K562 (cell line): Measurements from ENCODE around the gene ZNF768. TPM values are rescaled to one million over a fixed set of nuclear protein-coding genes. Genes with fewer than 3 reads are reported as not detected.

Experiments
- ATAC-seq: fragments of 200-7000 bp; cut with Tn5 transposase; 3 replicates; pipeline ENCODE4 v1.9.1; 2020; ENCODE audit warnings: moderate library complexity
- BruUV-seq: library from RNA; stranded (reverse); fragments of 400-500 nt; replicated peaks from 2 replicates; lab custom pipeline; 2021; lab: Mats Ljungman, UMichigan
- CTCF ChIA-PET: fragments of 300-600 bp; formaldehyde crosslinking; extraction: SDS; loops from one replicate; lab custom pipeline; 2021; ENCODE audit warnings: low intra/inter-chr PET ratio; lab: Yijun Ruan, JAX
- POLR2A ChIA-PET: fragments of 300-600, 350-650 bp; sonication (Branson Sonifier 250); formaldehyde crosslinking; extraction: SDS; loops from one replicate; lab custom pipeline; 2021; ENCODE audit warnings: antibody characterized with exemption, inconsistent platforms; lab: Yijun Ruan, JAX
- DNase-seq, 4 experiments: peaks; one replicate each; pipeline versions ENCODE4 v3.0.0 to v3.0.0-alpha.2; 2011 to 2018; ENCODE audit warnings: low spot score in 3 of 4, mixed read lengths in 3 of 4; ENCODE audit errors: extremely low read depth in 1 of 4
- FAIRE-seq: peaks from 2 replicates; lab custom pipeline; 2011; peaks lifted over from hg19 to GRCh38; lab: Jason Lieb, UNC
- H2AFZ ChIP-seq: 2 replicates; pipeline ENCODE4 v1.6.0; 2011; ENCODE audit warnings: low read depth, low read length, control low read depth, inconsistent platforms
- H3K27ac ChIP-seq: fragments of 200-600 bp; 3 replicates; pipeline ENCODE4 v1.8.0; 2011; ENCODE audit warnings: low read depth, mild to moderate bottlenecking, control low read depth, inconsistent platforms, low read length, moderate library complexity, mixed read lengths; ENCODE audit errors: extremely low read depth
- H3K27me3 ChIP-seq, 2 experiments: fragments of 300-600 bp in 1 of 2; 2 replicates in 1 of 2; 3 replicates in 1 of 2; pipeline versions ENCODE4 v1.6.0 to v1.8.0; 2011; ENCODE audit warnings: inconsistent platforms in 2 of 2, low read length in 2 of 2, mild to moderate bottlenecking in 1 of 2, mixed read lengths in 1 of 2, moderate library complexity in 1 of 2; ENCODE audit not compliant: control insufficient read depth in 2 of 2, insufficient read depth in 2 of 2
- H3K36me3 ChIP-seq: fragments of 300-600 bp; 3 replicates; pipeline ENCODE4 v1.8.0; 2011; ENCODE audit warnings: mild to moderate bottlenecking, low read length, inconsistent platforms; ENCODE audit not compliant: control insufficient read depth, insufficient read depth
- H3K4me1 ChIP-seq, 2 experiments: fragments of 200-600 bp in 1 of 2; replicated peaks in 1 of 2; 2 replicates in 1 of 2; 3 replicates in 1 of 2; pipeline versions ENCODE4 v1.5.1 to v1.8.0; 2011; ENCODE audit warnings: inconsistent platforms in 2 of 2, low read length in 2 of 2, mild to moderate bottlenecking in 1 of 2, mixed read lengths in 1 of 2, moderate library complexity in 1 of 2; ENCODE audit not compliant: control insufficient read depth in 2 of 2, insufficient read depth in 2 of 2
- H3K4me2 ChIP-seq: 2 replicates; pipeline ENCODE4 v1.6.1; 2011; ENCODE audit warnings: low read length, control low read depth, inconsistent platforms, mixed read lengths; ENCODE audit not compliant: insufficient read depth
- H3K4me3 ChIP-seq: fragments of 200-600 bp; sonication (generic), shearing (Covaris generic); 2 replicates; pipeline ENCODE4 v1.5.1; 2016; ENCODE audit warnings: control low read depth, inconsistent platforms
- H3K79me2 ChIP-seq: fragments of 200-600 bp; 3 replicates; pipeline ENCODE4 v1.8.0; 2011; ENCODE audit warnings: low read length, inconsistent platforms; ENCODE audit not compliant: control insufficient read depth, insufficient read depth
- H3K9ac ChIP-seq, 2 experiments: 2 replicates each; pipeline versions ENCODE4 v1.6.0 to v1.6.1; 2011; ENCODE audit warnings: low read depth in 2 of 2, low read length in 2 of 2, control low read depth in 1 of 2, inconsistent platforms in 1 of 2, mild to moderate bottlenecking in 1 of 2, mixed read lengths in 1 of 2; ENCODE audit not compliant: insufficient read depth in 1 of 2
- H3K9me1 ChIP-seq: one replicate; pipeline ENCODE4 v1.6.0; 2011; ENCODE audit warnings: inconsistent platforms, mild to moderate bottlenecking, low read length, moderate library complexity; ENCODE audit not compliant: control insufficient read depth, insufficient read depth
- H3K9me3 ChIP-seq: replicated peaks from 2 replicates; pipeline ENCODE4 v1.5.1; 2011; ENCODE audit warnings: low read depth, low read length, inconsistent platforms; ENCODE audit not compliant: control insufficient read depth, insufficient read depth
- H4K20me1 ChIP-seq: replicated peaks from 2 replicates; pipeline ENCODE4 v1.6.1; 2011; ENCODE audit warnings: low read length, inconsistent platforms, mixed read lengths; ENCODE audit not compliant: control insufficient read depth, insufficient read depth
- DACH1 ChIP-seq: fragments of 450-650 bp; IDR thresholded peaks from 2 replicates; pipeline ENCODE4 v1.6.1; 2018; ENCODE audit not compliant: partially characterized antibody
- ELF1 ChIP-seq: fragments of 200-800 bp; sonication (Bioruptor generic); IDR thresholded peaks from 2 replicates; pipeline ENCODE4 v1.6.1; 2016; ENCODE audit warnings: missing genetic modification characterization, missing compliant biosample characterization
- FUS ChIP-seq: fragments of 200-400 bp; formaldehyde crosslinking; optimal IDR thresholded peaks from 2 replicates; pipeline ENCODE3; 2017; ENCODE audit warnings: low read depth, low read length
- GTF2F1 ChIP-seq: IDR thresholded peaks from 2 replicates; pipeline ENCODE4 v1.6.1; 2011; ENCODE audit warnings: low read depth, low read length, improper control_type of control experiment
- MBD2 ChIP-seq: sonication (generic); IDR thresholded peaks from 2 replicates; pipeline ENCODE4 v1.6.1; 2016; ENCODE audit warnings: low read depth, borderline replicate concordance
- RAD51 ChIP-seq: fragments of 450-650 bp; IDR thresholded peaks from 2 replicates; pipeline ENCODE4 v1.7.1; 2016; ENCODE audit warnings: low read depth, mild to moderate bottlenecking, borderline replicate concordance
- RB1 ChIP-seq: fragments of 450-650 bp; IDR thresholded peaks from 2 replicates; pipeline ENCODE4 v1.6.1; 2017; ENCODE audit warnings: low read depth, mild to moderate bottlenecking
- RHOXF2B ChIP-seq: fragments of 250-450 bp; sonication (Bioruptor Pico); conservative IDR thresholded peaks from 2 replicates; pipeline ENCODE4 v1.5.1; 2021
- RNF219 ChIP-seq: fragments of 250-450 bp; sonication (Bioruptor Pico); IDR thresholded peaks from 2 replicates; pipeline ENCODE4 v1.5.0; 2022; ENCODE audit warnings: mild to moderate bottlenecking
- SMARCC2 ChIP-seq: fragments of 450-650 bp; IDR thresholded peaks from 2 replicates; pipeline ENCODE4 v1.6.1; 2017; ENCODE audit warnings: antibody characterized with exemption, moderate library complexity, mild to moderate bottlenecking, low read depth
- SPI1 ChIP-seq: IDR thresholded peaks from 2 replicates; pipeline ENCODE4 v1.6.1; 2011; ENCODE audit warnings: low read depth, low read length, control low read depth, borderline replicate concordance
- USF1 ChIP-seq: sonication (generic); formaldehyde crosslinking; IDR thresholded peaks from 2 replicates; pipeline ENCODE4 v1.9.0; 2022; ENCODE audit warnings: mild to moderate bottlenecking, missing genetic modification reagents
- ZNF12 ChIP-seq: sonication (generic); formaldehyde crosslinking; IDR thresholded peaks from 2 replicates; pipeline ENCODE4 v1.4.0; 2020; ENCODE audit warnings: mild to moderate bottlenecking, missing genetic modification reagents
- ZNF263 ChIP-seq: sonication (generic); formaldehyde crosslinking; IDR thresholded peaks from 2 replicates; pipeline ENCODE4 v1.8.0; 2022; ENCODE audit warnings: mild to moderate bottlenecking, missing genetic modification reagents, borderline replicate concordance
- ZNF778 ChIP-seq: fragments of 450-650 bp; formaldehyde crosslinking; IDR thresholded peaks from 2 replicates; pipeline ENCODE4 v1.4.0; 2020; ENCODE audit warnings: mild to moderate bottlenecking, moderate library complexity
- WGBS: fragments of 100-300 bp; shearing (Covaris generic); methylation state at CpG from one replicate; pipeline ENCODE4 v1.1.6; 2016; ENCODE audit warnings: low coverage, mixed read lengths; ENCODE audit not compliant: insufficient coverage; ENCODE audit errors: missing lambda C conversion rate; 5-methylcytosine and 5-hydroxymethylcytosine counted together
- in situ Hi-C: fragments of 300-500 bp; cut with MboI; formaldehyde crosslinking; loops from 4 replicates; pipeline ENCODE4 v1.15.0; 2018; ENCODE audit warnings: inconsistent platforms, mixed read lengths
- intact Hi-C: fragments of 100-400 bp; cut with micrococcal nuclease; formaldehyde crosslinking; loops from 2 replicates; pipeline ENCODE4 v1.14.2; 2022
- polyA plus RNA-seq, 8 experiments: library from polyadenylated mRNA; depleted of rRNA in 4 of 8; stranded (reverse) in 5 of 8; unstranded in 3 of 8; fragments of >200 nt; fragmentation: Nextera tagmentation in 2 of 8; fragmentation: Illumina TruSeq in 1 of 8; extraction: Ambion mirVana in 2 of 8; extraction: Trizol in 1 of 8; gene quantifications; 2 replicates each; pipeline versions ENCODE4 v1.2.1 to v1.2.3, GENCODE V29; 2011 to 2014; ENCODE audit warnings: inconsistent platforms in 1 of 8, missing spikeins in 1 of 8
- total RNA-seq, 7 experiments: library from RNA; depleted of rRNA in 6 of 7; stranded (reverse); fragments of >200 nt in 6 of 7; fragmentation: Illumina TruSeq in 2 of 7; extraction: Trizol in 2 of 7; gene quantifications; 2 replicates each; pipeline versions ENCODE4 v1.2.1 to v1.2.3, GENCODE V29; 2011 to 2021; ENCODE audit warnings: low replicate concordance in 1 of 7
- TF ChIP-seq, protein P1 (sequence below), 2 experiments: fragments of 250-450 bp in 1 of 2; fragments of 450-650 bp in 1 of 2; sonication (Bioruptor Pico) in 1 of 2; IDR thresholded peaks; 2 replicates each; pipeline versions ENCODE4 v1.6.1 to v1.8.0; 2016 to 2021; ENCODE audit warnings: mild to moderate bottlenecking in 2 of 2, moderate library complexity in 2 of 2, missing compliant biosample characterization in 1 of 2, missing genetic modification characterization in 1 of 2
- TF ChIP-seq, protein P2 (sequence below): fragments of 450-650 bp; formaldehyde crosslinking; IDR thresholded peaks from 2 replicates; pipeline ENCODE4 v1.4.0; 2020; ENCODE audit warnings: mild to moderate bottlenecking, mixed read lengths

Gene ZNF768
- total and polyA plus RNA-seq, 9 of the 15 experiments (the other 6 are each of a cell fraction or from before 2014, with no cell fraction given): 0.13 to 50.7 (median 26.9) TPM

DNA sequence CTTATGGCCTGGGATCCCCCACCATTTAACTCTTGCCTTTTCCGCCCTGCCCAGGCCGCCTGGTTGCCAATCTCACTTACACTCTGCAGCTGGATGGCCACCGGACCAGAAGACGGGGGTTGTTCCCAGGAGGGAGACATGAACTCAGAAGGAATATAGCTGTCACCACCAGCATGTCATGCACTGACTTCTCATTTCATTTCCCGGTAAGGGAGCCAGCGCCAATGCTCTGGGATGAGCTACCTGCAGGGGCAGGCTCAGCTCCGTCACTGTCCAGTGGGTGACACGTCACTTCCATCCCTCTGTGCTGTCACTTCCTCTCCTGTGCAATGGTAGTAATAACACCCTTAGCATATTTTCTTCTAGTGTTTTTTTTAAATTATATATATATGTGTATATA lies 27.1 kb downstream of the ZNF768 start (continued):
- TF ChIP-seq RNF219 (no peak), ZNF778 (CRISPR knock-in tag) (no peak), GTF2F1 (no peak), FUS (no peak), ELF1 (no peak), SPI1 (peak; percentile 77; the same call in 1 of the 2 replicates), MBD2 (no peak), DACH1 (no peak), RHOXF2B (CRISPR knock-in tag) (no peak)

DNA sequence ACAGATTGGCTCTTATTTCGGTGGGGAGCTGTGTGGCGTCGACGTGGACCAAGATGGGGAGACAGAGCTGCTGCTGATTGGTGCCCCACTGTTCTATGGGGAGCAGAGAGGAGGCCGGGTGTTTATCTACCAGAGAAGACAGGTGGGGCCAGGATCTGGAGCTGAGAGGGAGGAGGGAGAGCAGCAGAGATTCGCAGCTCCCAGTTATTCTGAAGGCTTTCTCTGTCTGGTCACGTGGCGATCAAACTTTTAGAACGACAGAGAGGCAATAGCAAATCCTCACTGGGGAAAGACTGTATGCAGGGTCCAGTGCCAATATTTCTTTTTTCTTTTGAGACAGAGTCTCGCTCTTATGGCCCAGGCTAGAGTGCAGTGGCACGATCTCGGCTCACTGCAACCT lies 31.7 kb downstream of the ZNF768 start:
- intact Hi-C loops: loop anchor here (5.0 kb wide), 2 partner anchors 33 to 103 kb away; partner anchors contain the start of gene ZNF768
- Histone ChIP-seq H3K9ac (peak overlapping the region in 1 of 2 experiments; percentile 31; a peak in 1 of 4 replicates), H3K4me1 (peaks cover 10 to 28% of the 10 kb centered on the region in 2 experiments; a peak in 4 of 5 replicates), H3K4me3 (no peak overlapping the region), H3K9me1 (no peaks in the 10 kb centered on the region), H3K79me2 (no peaks in the 10 kb centered on the region), H3K27me3 (no peaks in the 10 kb centered on the region), H2AFZ (peak overlapping the region; percentile 23), H3K9me3 (no peaks in the 10 kb centered on the region), H3K27ac (no peak overlapping the region), H4K20me1 (no peaks in the 10 kb centered on the region), H3K36me3 (no peaks in the 10 kb centered on the region), H3K4me2 (0 out of 2 replicates have a peak overlapping the region, but pooled peaks have one; percentile 23)
- no TSS peak for BruUV-seq
- POLR2A ChIA-PET: interaction anchor here (1.1 to 1.8 kb wide), 2 partner anchors 12 to 19 kb away, joined by 3 to 7 read pairs; no protein-coding TSS in a partner anchor
- peak; percentile 16; the same call in 1 of the 3 replicates for ATAC-seq
- CTCF ChIA-PET: no interaction called here
- FAIRE-seq: no peak
- WGBS: 33% methylated on average over 12 of the region's 12 CpGs
- DNase-seq: peak in 3 of 4 experiments; percentile 17 to 34 (median 23)
- in situ Hi-C loops: no loop called here
- TF ChIP-seq RAD51 (peak; percentile 38; the same call in 1 of the 2 replicates), USF1 (CRISPR knock-in tag) (peak; percentile 51), ZNF12 (CRISPR knock-in tag) (no peak), SMARCC2 (no peak), ZNF263 (CRISPR knock-in tag) (peak; percentile 97), RB1 (no peak)
- TF ChIP-seq, protein P1, sequence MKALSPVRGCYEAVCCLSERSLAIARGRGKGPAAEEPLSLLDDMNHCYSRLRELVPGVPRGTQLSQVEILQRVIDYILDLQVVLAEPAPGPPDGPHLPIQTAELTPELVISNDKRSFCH (CRISPR knock-in tag; IDR thresholded peaks at IDR 0.05): no peak
- TF ChIP-seq, protein P1 (tag; IDR thresholded peaks at IDR 0.05): no peak
- TF ChIP-seq, protein P2, sequence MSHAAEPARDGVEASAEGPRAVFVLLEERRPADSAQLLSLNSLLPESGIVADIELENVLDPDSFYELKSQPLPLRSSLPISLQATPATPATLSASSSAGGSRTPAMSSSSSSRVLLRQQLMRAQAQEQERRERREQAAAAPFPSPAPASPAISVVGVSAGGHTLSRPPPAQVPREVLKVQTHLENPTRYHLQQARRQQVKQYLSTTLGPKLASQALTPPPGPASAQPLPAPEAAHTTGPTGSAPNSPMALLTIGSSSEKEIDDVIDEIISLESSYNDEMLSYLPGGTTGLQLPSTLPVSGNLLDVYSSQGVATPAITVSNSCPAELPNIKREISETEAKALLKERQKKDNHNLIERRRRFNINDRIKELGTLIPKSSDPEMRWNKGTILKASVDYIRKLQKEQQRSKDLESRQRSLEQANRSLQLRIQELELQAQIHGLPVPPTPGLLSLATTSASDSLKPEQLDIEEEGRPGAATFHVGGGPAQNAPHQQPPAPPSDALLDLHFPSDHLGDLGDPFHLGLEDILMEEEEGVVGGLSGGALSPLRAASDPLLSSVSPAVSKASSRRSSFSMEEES (CRISPR knock-in tag): no peak
